ENCODE data around the gene ANKLE1. TPM values are rescaled to one million over a fixed set of nuclear protein-coding genes. Genes with fewer than 3 reads are reported as not detected.

The ANKLE1 gene
- total RNA-seq, 2 donors from 2014 or later = 0.22 to 0.67 TPM

DNA sequence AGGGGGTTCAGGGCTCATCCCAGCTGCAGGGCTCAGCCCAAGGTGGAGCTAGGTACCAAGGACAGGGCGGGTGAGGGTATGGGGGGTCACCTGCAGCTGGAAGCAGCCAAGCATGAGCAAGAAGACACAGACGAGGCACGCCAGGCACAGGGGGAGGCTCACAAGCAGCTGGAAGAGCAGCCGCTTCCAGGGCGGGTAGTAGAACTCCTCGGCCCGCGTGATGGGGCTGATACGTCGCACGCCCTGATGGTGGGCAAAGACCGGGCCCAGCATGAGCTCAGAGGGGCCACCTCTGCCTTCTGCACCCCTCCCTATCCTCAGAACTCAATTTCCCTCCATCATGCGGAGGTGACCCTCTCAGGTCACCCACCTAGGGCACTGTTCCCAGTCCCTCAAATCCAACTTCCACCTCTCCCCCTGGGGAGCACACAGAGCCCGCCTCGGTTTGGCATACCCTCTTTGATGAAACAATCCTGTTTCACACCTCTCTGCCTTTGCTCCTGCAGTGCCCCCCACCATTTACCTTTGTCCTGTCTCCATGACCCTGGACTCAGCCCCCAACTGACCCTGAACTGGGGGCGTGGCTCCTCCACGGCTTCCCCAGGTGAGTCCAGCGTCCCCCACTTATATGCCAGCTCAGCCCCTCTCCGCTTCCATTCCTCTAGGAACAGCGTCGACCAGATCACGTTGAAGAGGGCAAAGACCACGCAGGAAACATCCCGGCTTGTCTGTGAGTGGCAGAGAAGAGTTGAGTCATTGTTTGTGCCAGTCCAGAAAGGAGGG is 48.8 kb downstream of the ANKLE1 start:
- intact Hi-C loops (cut with DNase I, micrococcal nuclease) = no loop called here
- ATAC-seq (no peak), DNase-seq (peak in 1 of 2 donors; percentile 10)

DNA sequence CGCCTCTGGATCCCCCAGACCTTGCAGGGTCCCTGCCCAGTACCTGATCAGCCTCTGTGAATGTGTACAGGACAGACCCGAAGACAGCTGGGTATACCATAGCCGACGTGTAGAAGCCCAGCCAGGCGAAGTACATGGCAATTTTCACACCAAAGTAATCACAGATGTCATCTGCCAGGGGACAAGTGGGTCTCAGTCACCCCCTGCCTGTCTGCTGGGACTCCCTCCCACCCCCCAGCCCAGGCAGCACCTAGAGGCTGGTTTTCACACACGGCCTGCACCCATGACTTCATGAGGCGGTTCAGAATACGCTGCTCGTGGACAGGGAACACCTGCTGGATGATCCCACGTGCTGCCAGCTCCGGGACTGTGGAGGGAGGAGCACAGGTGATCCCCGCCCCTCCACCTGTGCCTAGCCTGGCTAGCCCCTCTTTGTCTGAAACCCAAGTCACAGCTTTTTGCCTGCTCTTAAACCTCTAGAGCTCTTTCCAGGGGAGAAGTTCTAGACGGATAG is 49.4 kb downstream of the ANKLE1 start:
- ATAC-seq = no peak
- peak in 1 of 2 donors; percentile 16 for DNase-seq
- intact Hi-C loops (cut with DNase I, micrococcal nuclease) = no loop called here

DNA sequence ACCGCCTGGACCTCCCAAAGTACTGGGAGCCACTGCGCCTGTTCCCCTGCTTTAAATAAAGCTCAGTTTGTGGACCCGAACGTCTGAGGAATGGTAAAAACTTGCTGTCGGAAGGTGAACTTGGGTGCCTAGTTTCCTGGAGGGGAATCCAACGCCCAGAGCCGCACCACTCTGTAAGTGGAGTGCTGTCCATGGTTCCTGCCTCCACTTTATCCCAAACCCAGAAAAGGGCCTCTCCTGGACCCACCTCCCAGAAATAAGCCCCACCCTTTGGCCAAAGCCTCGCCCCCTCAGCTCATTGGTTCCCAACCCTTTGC is 50.6 kb downstream of the ANKLE1 start:
- no peak for DNase-seq
- no peak for ATAC-seq
- intact Hi-C loops (cut with DNase I, micrococcal nuclease) = no loop called here

DNA sequence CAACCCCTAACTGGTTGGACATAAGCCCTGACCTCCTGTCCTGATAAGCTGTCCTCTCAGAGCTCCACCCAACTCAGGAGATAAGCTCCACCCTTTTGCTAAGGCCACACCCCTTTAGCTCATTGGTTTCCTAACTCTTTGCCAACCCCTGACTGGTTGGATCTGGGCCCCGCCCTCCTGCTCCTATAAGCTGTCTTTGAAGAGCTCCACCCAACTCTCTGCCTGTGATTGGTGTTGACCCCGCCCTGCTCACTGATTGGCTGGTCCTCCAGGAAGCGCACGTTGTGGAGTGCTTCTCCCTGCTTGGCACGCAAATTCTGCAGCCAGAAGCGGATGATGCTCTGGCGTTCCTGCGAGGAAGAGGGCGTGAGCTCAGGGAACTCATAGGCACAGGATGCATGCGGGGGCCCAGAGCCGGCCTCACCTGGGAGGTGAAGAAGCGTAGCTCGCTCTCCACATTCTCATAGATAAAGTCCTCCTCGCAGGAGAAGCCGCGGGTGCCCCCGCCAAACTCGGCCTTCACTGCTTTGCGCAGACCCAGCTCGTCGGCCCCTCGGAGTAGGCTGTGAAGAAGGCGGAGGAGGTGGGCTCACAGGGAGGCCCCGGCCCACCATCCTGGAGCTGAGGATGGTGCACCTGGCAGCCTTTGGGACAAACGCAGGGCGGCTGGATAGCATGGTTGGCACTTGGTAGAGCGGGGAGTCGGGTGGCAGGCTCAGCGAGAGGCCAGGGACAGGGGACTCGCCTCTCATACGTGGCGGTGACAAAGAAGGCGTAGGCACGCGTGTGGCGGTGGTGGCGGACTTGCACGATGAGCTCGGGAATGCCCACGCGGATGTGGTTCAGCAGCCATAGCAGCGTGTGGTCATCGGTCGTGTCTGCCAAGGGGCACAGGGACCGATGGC is 51.2 kb downstream of the ANKLE1 start:
- ATAC-seq (no peak), DNase-seq (peak in 1 of 2 donors; percentile 35)
- intact Hi-C loops (cut with DNase I, micrococcal nuclease) = no loop called here

DNA sequence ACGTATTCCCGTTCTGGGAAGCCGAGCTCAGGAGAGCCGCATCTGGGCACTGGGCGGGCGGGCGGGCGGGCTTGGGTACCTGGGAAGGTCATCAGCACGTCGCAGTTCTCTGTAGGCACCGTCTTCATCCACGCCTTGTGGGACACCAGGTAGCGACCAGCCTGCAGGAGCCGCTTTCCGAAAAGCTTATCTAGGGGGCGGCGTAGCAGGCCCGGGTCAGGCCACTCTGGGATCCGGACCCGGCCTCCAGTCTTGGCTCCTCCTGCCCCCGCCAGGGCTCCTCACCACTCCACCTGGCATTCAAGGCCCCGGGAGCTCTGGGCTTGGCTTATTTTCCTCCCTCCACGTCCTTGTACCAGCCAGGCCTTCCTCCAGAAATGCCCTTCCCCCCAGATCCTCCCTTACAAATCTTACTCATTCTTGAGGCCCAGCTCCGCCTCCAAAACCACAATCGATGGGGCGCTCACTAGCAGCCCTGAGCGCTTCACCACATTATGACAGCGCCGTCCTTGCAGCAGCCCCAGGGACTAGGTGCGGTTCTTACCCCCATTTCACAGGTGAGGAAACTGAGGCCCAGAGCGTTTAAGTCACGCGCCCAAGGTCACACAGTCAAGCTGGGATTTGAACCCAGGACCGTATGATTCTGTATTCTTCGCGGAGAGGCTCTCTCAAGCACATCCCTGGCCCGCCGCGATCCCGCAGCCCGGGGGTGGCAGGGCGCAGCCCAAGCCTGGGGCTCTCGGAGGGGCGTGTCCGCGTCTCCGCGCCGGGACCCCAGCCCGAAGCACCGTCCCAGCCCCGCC is 52.1 kb downstream of the ANKLE1 start:
- intact Hi-C loops (cut with DNase I, micrococcal nuclease) = no loop called here
- no peak for ATAC-seq
- peak in 1 of 2 donors; percentile 49 for DNase-seq

DNA sequence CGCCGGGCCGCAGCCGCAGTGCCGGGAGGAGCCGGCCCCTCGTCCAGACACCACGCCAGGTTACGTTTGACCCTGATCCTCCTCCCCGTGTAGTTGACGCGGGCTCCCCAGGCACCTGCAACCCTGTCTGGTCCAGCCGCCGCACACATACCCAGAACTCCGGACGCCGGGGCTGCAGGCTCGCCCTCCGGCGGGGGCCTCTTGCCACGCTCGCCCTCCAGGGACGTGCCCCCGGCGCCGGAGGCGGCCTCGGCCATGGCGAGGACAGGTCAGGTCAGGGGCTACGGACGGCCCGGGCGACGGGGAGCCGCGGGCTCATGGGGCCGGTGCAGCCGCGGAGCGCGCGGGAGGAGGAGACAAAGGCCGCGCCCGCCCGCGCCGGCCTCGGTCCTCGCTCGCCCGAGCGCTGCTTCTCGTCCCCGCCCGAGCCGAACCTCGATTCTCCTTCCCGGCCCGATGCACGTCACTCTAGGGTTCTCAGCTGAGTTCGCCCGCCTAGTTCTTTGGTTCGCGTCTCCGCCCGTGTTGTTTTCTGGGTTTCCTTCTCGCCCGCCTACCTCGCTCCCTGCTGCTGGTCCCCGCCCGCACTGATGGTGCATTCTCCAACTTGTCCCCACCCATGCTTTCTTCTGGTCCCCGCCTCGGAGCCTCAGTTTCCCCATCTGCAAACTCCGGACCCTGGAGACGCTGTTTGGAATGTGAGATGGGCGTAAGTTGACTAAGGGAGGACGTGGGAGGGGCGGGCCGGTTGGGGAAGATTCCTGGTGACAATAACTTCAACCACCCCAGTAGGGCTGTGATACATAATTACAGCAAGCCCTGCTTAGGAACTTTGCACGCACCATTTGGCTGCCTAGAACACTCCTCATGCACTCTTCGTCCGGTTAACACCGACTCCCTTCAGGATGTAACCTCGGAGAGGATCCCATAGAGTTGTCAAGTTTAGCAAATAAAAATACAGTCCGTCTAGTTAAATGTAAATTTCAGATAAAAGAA is 53.0 kb downstream of the ANKLE1 start, which contains the start of gene ANO8:
TSS of gene ANO8 (minus strand) at position 442 of the 996 bp plus-strand sequence. CDS start at position 257, 185 bp downstream.
- peak; percentile 71 for ATAC-seq
- DNase-seq = peak; percentile 97 to 98
- intact Hi-C loops (cut with DNase I, micrococcal nuclease) = no loop called here

DNA sequence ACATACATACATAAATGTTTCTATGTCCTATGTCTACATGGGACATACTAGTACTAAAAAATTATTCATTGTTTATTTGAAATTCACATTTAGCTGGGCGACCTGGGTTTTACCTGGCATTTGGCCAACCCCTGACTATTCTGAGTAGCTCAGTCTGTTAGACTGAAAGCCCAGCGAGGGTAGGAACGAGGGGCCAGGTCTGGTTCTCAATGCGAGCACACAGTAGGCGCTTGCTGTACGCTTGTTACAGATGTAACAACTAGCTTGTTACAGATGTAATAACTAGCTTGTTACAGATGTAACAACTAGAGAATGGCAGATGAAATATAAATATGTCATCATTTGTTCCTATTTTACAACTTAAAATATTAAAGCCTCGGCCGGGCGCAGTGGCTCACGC is 53.9 kb downstream of the ANKLE1 start:
- intact Hi-C loops (cut with DNase I, micrococcal nuclease) = no loop called here
- peak in 1 of 2 donors; percentile 24 for DNase-seq
- no peak for ATAC-seq

Other genes starting within 250 kb of the ANKLE1 start
- gene HAUS8, start 206.4 kb upstream of the ANKLE1 start, total RNA-seq = 10 to 100 TPM; 10.7 to 14.1 TPM
- 10 to 100 TPM; 69.9 to 82.2 TPM for gene MYO9B, start 206.1 kb upstream of the ANKLE1 start, total RNA-seq
- gene USE1, start 66.5 kb upstream of the ANKLE1 start, total RNA-seq = 10 to 100 TPM; 22.0 to 25.6 TPM
- gene OCEL1, start 55.7 kb upstream of the ANKLE1 start, total RNA-seq = 10 to 100 TPM; 44.7 to 64.5 TPM
- 100 to 1,000 TPM; 151 to 181 TPM for gene NR2F6, start 36.0 kb upstream of the ANKLE1 start, total RNA-seq
- 1 to 10 TPM in 1 of 2 donors, under 1 TPM in 1; 0.67 to 2.3 TPM for gene USHBP1, start 17.2 kb upstream of the ANKLE1 start, total RNA-seq
- gene BABAM1, start 14.5 kb upstream of the ANKLE1 start, total RNA-seq = 10 to 100 TPM; 63.5 to 70.3 TPM
- gene ABHD8, start 21.5 kb downstream of the ANKLE1 start, total RNA-seq = 1 to 10 TPM; 5.6 to 6.0 TPM
- 100 to 1,000 TPM; 142 to 165 TPM for gene MRPL34, start 24.0 kb downstream of the ANKLE1 start, total RNA-seq
- gene DDA1, start 27.7 kb downstream of the ANKLE1 start, total RNA-seq = 10 to 100 TPM; 47.7 to 49.2 TPM
- gene ANO8, start 53.0 kb downstream of the ANKLE1 start, total RNA-seq = 10 to 100 TPM in 1 of 2 donors, 1 to 10 TPM in 1; 8.4 to 10.8 TPM
- 10 to 100 TPM; 17.8 to 21.9 TPM for gene GTPBP3, start 55.7 kb downstream of the ANKLE1 start, total RNA-seq
- 10 to 100 TPM; 38.2 to 42.1 TPM for gene PLVAP, start 95.4 kb downstream of the ANKLE1 start, total RNA-seq
- under 1 TPM; 0.40 to 0.50 TPM for gene CCDC194, start 112.3 kb downstream of the ANKLE1 start, total RNA-seq
- 10 to 100 TPM; 14.8 to 27.5 TPM for gene BST2, start 123.7 kb downstream of the ANKLE1 start, total RNA-seq
- 10 to 100 TPM; 54.4 to 60.7 TPM for gene MVB12A, start 138.1 kb downstream of the ANKLE1 start, total RNA-seq
- under 1 TPM in 1 of 2 donors, not detected in 1; 0.18 TPM for gene TMEM221, start 166.8 kb downstream of the ANKLE1 start, total RNA-seq
- not detected for gene NXNL1, start 179.0 kb downstream of the ANKLE1 start, total RNA-seq
- 1 to 10 TPM; 4.8 to 7.1 TPM for gene SLC27A1, start 188.6 kb downstream of the ANKLE1 start, total RNA-seq
- gene PGLS, start 229.7 kb downstream of the ANKLE1 start, total RNA-seq = 100 to 1,000 TPM in 1 of 2 donors, 10 to 100 TPM in 1; 89.8 to 100 TPM